Stimulated activated CD8-positive, alpha-beta memory T cell treated with anti-CD3 and anti-CD28 coated beads, Interleukin-4, amount 100 ng/mL, for 24 hours (primary cell): ENCODE measurements around the gene GRIA4.

Source experiments
- DNase-seq: peaks from one replicate; pipeline ENCODE4 v3.0.0-alpha.2; 2020; ENCODE audit warnings: low read depth

The GRIA4 gene

DNA sequence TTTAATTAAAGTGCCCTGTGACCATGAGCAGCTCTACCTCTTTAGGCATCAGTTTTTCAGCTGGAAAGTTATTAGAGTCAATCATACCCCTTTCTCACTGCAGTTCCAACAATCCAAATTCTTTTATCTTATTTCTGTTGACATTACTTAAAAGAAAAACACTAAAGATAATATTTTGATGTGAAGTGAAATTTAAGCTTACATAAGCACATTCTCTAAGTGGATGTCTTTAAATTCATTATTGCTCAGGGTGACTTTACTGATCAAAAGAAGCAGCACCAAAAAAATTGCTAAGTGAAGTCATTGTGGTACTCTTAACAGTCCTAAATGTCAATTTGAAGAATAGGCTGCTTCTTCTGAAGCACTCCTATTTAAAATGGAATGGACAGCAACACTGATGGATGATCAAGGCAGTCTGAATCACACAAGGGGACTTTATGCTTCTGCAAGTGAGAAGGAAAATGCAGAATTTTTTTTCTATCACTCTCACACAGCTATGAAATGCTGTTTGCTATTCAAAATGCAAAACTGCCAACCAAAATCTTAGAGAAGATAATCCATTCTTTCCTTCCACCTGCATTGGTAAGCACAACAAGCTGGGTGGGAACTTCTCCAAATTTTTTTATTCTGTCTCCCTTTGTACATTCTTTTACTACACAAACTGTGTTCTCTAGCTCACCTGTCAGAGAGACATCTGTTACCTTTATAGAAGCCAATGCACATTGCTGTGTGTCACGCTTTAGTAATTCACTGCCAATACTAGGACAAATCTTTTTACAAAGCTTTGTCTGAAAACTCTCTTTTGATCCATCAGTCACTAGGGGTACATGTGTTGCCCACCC lies 179.9 kb downstream of the GRIA4 start:
- DNase-seq, result no peak

DNA sequence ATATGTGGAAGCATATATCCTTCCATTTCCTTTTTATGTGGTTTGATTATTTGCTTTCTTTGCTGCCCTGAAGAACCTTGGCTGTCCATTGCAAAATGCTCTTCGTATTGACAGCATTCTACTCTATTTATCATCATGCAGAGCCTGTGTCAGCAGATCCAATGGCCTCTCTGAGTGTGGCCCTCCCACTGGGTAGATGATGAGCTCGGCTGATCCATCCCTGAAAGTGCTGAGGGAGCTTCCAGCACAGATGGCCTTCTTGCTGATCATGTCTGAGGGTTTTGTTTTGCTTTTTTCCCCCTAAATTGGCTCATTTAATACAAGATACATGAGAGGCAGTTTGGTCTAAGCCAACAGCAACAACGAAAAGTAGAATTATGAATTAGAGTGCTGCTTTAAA lies 181.0 kb downstream of the GRIA4 start:
- DNase-seq, result no peak

DNA sequence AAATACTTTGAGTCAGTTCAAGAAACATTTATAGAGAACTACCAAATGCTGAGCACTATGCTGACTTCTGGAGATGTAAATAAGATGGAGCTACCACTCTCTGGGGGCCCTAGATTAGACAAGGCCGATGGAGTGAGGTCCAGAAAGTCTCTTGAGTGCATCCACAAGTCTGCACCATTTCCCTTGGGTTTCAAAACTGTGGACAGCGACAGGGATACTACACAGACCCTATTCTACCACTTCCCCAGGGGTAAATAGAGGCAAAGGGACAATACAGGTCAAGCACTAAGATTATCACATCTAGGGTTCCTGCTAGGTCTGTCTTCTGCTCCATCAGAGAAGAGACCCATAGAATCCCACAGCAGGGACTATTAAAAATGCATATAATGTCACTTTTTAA lies 183.2 kb downstream of the GRIA4 start:
- no peak for DNase-seq

DNA sequence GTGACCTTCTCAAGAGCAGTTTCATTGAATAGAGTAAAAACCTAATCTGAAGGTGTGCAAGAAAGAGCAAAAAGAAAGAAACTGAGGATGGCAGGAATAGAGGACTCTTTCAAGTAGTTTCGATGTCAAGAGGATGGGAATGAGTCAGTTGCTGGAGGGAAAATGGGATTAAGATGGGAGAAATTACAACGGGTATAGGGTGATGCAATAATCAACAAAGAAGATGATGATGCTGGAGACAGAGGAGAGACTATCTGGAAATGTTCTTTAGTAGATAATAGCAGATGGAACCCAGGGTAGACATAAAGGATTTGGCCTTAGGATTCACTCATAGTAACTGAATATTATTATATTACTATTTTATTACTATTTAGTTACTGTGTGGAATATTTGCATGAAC lies 189.4 kb downstream of the GRIA4 start:
- no peak for DNase-seq

DNA sequence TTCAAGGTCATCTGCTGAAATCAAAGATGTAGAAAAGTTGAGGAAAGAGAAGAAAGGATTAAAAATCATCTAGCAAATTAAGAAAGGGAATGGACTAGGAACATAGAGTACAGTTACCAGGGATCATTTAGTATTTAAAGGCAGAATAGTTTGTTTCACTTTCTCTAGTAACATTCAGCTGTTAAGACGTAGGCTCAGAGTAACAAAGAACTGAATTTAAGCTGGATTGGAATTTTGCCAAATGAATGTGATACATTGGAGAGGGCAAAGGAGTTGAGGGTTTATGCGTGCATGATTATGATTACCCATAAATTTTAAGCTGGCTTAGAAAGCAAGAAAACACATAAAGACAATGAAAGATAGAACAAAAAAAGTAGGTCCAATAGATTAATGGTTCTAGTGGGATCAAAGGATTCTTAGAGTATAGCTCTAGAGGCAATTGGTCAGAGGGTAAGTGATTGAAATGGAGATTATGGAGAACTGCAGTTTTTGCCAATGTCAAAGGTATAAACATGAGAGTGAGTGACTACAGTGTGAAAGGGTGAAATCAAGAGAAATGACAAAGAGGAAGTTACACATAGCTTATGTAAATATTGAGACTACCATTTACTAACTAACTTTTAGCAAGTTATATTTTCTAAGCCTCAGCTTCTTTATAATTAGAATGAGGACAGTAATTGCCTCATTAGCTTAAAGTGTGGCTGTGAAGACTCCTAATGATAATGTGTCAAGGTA lies 190.0 kb downstream of the GRIA4 start:
- DNase-seq, result no peak

DNA sequence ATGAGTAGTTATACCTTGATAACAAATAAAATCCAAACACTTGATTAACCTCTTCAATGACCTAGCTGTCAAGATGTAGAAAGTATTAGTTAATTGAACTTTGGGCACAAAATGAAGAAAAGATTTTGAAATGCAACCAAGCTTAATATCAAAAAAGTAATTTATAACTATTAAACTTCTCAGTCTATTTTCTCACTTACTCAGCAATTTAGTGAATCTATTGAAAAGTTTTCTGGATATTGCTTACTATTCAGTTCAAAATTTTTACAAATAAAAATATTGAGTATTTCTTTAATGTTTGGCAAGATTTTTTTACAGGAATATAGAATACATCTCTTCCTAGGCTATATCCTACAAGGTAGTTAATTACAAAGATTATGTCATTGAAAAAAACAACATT lies 192.5 kb downstream of the GRIA4 start:
- no peak for DNase-seq

DNA sequence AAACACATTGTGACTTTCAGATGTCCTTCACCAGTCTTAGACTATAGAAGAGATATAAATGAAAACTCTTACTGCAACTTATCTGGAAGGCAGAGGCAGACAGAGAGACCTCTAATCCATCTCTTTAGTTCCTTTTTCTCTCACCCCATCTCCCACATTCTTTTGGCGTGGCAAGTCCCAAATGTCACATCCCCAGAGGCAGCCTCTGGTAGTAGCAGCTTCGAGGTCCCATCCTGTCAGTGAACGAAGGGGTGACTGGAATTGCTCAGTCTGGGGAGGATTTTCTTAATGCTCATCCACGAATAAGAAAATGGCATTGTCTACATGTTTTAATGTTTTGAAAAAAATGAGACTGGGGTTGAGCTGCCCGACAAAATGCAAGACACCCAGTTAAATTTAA lies 201.4 kb downstream of the GRIA4 start:
- DNase-seq, result no peak

DNA sequence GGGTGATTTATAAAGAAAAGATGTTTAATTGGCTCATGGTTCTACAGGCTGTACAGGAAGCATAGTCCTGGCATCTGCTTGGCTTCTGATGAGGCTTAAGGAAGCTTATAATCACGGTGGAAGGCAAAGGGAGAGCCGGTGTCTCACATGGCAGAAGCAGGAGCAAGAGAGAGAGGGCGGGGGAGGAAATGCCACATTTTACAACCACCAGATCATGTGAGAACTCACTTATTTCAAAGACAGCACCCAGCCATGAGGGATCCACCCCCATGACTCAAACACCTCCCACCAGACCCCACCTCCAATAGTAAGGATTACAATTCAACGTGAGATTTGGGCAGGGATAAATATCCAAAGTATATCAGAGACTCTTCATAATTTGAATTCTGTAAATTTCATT lies 211.5 kb downstream of the GRIA4 start:
- DNase-seq, result no peak

DNA sequence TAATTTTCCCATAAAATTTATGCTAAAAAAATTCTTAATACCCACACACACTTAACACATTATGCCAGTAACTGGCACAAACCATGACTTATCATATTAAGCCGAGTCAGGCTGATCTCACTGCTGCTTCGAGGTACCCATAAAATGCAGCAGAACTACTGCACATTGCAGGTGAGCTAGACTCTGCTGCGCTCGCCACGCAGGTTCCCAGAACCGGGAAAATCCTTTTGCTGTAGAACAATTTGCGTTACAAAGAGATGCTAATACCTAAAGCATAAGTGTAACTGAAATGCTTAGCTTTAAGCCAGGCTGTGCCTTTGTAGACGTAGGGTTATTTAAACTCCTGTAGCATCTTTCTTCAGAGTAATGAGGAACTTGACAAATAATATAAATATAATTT lies 211.9 kb downstream of the GRIA4 start:
- DNase-seq, result no peak

DNA sequence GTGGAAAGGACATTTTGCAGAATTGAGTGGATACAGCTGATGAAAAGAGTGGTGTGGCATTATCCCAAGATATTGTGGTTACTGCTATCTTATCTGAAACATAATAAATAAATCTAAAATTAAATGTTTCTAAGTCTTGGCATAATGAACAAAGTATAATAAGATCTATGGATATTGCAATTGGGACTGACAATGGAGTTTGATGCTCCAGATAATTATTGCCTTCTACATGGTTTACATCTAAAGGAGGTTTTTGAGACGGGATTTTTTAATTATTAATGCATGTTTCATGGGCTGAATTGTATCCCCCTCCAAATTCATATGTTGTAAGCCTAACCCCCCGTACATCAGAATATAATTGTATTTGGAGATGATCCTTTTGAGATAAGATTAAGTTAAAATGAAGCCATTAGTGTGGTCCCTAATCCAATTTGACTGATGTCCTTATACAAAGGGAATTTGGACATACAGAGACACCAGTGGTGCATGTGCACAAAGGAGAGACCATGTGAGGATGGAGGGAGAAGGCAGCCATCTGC lies 213.7 kb downstream of the GRIA4 start:
- no peak for DNase-seq

DNA sequence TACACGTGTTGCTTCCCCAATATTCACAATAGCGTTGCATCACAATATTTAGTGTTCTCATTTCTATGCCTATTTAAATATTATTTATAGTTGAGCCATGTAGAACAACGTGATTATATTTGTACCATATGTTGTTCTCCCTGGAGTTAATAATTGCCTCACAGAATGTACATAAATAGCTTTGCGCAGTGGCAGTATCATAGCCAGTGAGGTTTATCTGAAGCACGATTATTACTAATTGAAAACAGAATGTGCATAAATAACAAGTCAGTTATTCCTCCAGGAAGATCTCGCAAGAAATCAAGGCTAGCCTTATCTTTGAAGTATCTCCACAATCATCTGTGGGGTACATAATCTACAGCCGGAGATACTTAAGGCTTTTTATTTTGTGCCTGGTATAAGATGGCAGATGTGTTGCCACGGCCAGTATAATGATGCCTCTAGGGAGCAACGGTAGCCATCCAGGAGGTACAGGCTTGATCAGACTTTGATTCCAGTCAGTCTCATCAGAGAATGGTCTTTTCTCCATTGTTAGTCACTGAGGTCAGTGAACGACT lies 214.7 kb downstream of the GRIA4 start:
- DNase-seq, result no peak

DNA sequence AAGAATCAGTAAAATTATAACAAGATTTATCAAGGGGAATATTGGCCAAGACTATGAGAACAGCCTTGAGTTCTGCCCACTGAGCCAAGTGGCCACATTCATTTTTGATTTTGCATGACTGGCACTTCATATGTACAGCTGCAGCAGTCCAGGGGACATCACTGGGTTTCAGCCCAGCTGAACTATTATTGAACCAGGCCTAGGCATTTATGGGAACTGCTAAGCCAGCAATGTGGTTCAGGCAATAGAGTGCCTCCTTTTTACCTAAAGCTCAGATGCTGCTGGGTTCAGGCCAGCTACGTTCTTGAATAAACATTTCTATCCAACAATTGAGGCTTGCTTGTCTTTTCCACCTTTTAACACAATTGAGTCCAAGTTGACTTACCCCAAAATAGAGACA lies 215.3 kb downstream of the GRIA4 start:
- no peak for DNase-seq

DNA sequence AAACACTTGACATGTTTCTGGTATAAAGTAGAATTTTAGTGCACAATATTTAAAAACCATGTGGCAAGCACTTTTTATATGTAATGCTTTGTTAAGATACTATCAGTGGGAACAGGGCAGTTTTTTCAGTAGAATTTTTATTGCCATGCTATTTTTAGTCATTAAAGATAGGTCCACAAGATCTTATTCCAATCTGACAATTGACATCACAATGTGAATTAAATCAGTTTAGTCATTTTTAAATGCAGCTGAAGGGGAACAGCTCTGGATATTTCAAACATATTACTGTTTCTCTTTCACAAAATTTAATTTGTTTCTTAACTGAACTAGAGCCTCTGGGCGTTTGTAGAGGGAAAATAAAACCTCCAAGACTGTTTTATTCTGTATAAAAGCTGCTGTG lies 218.0 kb downstream of the GRIA4 start:
- no peak for DNase-seq

DNA sequence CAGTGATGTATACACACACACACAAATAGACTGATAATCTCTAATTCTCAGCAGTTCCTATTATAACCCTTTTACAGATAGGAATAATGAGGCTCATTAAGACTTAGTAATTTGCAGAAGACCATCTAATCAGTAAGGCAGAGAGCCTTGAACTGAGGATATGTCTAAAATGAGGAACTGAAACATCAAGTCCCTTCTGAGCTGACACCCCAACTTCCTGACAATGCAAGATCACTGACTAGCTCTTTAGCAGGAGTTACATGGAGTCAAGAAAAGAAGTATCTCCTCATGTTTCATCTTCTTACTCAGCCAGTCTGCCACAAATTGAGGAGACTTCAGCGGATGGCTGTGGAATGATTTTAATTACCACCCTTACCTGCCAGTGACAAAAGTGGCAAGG lies 219.2 kb downstream of the GRIA4 start:
- no peak for DNase-seq

DNA sequence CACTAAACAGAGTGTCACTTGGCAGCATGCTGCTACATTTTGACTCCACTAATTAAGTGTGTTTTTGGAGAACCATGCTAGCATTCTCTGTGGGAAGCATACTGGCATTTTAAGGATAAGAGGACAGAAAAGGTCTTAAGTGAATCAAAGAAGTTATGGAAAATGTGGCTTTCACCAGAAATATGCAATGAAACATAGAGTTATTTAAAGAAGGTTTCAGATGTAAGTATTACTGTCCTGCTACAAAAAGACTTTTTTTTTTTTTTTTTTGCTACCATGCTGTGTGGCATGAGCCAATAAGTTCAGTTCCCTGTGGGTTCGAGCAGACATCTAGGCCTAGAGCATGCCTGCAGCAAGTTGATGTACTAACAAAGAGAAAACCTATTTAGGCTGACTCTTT lies 224.6 kb downstream of the GRIA4 start:
- no peak for DNase-seq

DNA sequence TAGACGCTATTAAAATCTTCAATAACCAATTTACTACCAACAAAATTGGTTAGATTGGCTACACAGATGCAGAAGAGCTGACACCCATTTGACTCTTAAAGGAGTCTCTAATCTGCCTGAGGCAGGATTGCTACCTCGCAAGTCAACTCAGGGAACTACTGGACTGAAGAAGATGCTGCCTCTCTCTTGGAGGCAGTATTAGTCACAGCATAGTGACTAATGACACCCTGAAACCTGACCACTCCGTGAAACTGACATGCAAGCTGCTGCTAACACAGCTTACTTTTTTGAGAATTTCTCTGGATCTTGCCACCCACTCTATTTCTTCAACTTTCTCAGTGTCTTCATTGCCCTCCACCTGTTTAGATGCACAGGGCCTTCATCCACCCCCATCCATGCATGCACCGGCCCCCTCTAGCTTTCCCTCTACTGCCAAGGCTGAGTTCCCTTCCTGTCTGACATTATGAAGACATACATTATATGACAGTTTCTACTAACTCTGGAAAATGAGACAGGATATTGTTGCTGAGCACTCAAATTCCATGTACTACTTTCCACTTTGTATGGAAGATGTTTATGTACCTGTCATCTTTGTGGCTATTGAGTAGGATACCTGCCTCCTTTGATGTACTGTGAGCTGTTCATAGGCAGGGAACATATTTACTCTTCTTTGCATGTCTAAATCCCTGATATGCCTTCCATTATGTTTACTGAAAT lies 229.0 kb downstream of the GRIA4 start:
- no peak for DNase-seq

DNA sequence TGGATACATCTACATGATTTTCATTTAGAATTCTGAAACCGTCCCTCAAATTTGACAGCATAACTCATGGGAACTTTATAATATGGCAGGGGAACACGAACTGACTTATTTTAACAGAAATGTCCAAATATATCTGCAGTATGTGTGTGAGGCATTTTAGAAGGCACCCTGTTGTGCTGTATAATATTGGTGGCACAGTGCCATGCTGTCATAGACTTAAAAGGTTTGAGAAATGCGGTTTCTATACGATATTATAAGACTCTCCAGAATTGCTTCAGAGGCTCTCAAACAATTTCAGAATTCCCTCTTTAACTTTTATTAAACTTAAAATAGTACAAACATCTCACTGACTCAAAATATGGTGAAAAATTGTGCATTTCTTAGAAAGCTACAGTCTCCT lies 230.5 kb downstream of the GRIA4 start:
- DNase-seq, result no peak

DNA sequence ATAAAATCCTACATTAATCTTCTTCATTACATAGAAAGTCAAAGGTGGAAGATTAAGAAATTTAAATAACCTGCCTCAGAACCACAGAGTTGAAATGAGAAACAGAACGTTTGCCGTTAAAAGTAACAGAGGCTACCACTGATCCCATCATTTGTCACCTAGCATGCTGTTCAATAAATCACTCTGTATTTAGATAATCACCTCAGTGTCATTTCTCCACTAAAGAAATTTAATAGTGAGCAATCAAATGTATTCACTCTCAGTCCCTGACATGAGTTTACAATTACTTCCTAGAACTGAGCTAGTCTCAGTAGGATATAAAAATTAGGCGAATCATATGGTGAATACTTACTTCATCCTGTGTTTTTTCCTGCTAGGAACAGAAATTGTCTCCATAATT lies 242.5 kb downstream of the GRIA4 start:
- no peak for DNase-seq

DNA sequence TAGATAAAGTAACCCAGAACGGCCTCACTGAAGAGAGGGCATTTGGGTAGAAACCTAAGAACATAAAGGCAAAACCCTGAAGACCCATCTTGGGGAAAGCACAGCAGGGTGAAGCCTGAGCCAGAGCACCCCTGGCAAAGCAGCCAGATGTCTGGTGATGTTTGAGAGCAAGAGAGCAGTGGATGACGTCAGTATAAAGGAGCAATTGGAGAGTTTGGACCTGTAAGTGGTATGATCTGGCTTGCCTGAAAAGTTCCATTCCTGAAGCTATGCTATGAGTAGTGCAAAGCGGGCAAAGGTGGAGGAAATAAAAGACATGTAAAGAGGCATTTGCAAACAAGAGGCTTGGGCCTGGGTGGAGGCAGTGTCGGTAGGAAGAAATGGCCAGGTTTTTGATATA lies 244.4 kb downstream of the GRIA4 start:
- DNase-seq, result no peak

DNA sequence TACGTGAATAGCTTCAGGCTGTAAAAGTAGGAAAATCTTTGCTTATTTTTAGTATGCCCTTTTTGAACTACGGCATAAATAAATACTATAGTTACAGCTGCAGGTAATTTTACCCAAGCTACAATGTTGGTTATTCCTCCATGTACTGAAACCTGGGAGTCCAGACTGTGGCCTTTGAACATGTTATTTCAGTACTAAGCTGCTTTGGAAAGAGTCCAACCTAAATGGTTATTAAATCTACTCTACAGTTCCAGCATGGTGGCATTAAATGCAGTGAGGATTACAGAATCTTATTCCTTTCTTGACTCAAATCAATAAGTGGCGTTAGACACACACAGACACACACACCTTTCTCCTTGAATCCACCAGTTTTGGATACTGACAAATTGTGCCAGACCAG lies 247.1 kb downstream of the GRIA4 start:
- DNase-seq, result no peak

DNA sequence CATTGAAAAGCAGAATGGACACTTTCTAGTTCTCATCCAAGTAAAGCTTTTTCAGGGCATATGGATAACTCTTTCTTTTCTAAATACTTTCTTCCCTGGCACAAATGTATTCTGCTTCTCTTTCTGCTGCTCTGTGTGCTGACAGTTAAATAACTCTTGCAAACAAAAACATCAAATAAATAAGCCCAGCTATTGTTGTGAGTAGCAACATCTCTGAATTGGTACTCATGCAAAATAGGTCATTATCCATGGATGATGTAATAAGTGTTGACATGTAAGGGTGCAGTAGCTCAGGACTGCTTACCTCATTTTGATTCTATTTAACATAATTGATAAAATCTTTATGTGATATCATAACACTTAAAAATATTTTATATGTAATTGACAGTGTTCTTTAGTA lies 247.9 kb downstream of the GRIA4 start:
- DNase-seq, result no peak

DNA sequence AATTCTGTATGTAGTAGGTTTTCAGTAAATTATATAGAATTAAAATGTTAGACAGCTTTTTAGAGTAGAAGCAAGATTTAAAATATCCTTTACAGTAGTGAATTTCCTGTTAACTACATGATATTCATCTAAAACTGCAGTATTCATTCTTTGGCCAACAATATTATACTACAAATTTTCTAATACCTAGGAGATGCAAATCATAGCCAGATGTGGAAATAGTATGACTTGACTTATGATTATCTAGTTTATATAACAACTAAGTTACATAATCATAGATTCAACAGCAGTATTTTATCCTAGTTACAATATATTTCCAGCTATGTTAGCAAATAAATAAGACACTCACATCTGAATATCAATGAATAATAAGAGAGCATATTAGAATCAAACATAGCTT lies 249.0 kb downstream of the GRIA4 start:
- no peak for DNase-seq

DNA sequence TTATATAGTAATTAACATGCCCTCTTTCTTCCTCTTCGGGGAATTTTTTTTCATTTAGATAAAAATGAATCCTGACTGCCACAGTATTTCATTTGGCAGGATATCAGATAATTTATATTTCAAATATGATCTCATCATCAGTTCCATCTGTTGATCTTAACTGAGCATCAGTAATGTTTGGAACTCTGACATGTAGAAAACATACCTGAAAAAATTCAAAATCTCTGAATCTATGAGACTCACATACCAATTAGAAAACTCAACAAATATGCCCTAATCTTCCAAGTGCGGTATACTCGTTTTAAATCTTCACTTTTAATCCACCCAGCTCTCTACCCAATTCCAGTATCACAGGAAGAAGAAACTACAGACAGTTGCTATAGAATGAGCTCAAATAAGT lies 250.2 kb downstream of the GRIA4 start:
- DNase-seq, result no peak
